Endothelial cell of umbilical vein (primary cell): ENCODE results near the gene PBX3. TPM values are rescaled to one million over a fixed set of nuclear protein-coding genes. Genes with fewer than 3 reads are reported as not detected.

Experiments
- BruUV-seq: library from RNA; stranded (reverse); fragments of 400-500 nt; replicated peaks from 2 replicates; lab custom pipeline; 2021; lab: Mats Ljungman, UMichigan
- CTCF ChIA-PET: fragments of 300-600, 350-600 bp; sonication (Branson Sonifier 250); formaldehyde crosslinking; loops from one replicate; lab custom pipeline; 2021; ENCODE audit warnings: antibody characterized with exemption, inconsistent platforms; lab: Charles Lee
- POLR2A ChIA-PET: fragments of 300-600, 350-600 bp; sonication (Branson Sonifier 250); formaldehyde crosslinking; loops from one replicate; lab custom pipeline; 2021; ENCODE audit warnings: antibody characterized with exemption, inconsistent platforms; lab: Charles Lee
- DNase-seq: peaks from one replicate; pipeline ENCODE4 v3.0.0-alpha.2; 2011; ENCODE audit warnings: low read depth, low spot score
- FAIRE-seq: peaks from 2 replicates; lab custom pipeline; 2011; peaks lifted over from hg19 to GRCh38; lab: Jason Lieb, UNC
- H2AFZ ChIP-seq: 2 replicates; pipeline ENCODE4 v1.6.0; 2012; ENCODE audit warnings: low read depth, low read length, control low read depth, inconsistent platforms
- H3K27ac ChIP-seq: 2 replicates; pipeline ENCODE4 v1.5.1; 2011; ENCODE audit warnings: low read depth, mild to moderate bottlenecking, control low read depth, low read length, moderate library complexity; ENCODE audit not compliant: insufficient read depth
- H3K27me3 ChIP-seq, 2 experiments: 2 replicates each; pipeline versions ENCODE4 v1.6.0 to v1.6.1; 2011; ENCODE audit warnings: low read length in 2 of 2, mixed read lengths in 1 of 2; ENCODE audit not compliant: control insufficient read depth in 2 of 2, insufficient read depth in 2 of 2
- H3K36me3 ChIP-seq, 2 experiments: 2 replicates in 1 of 2; 3 replicates in 1 of 2; pipeline ENCODE4 v1.5.1; 2011; ENCODE audit warnings: low read length in 2 of 2, mild to moderate bottlenecking in 1 of 2, moderate library complexity in 1 of 2; ENCODE audit not compliant: control insufficient read depth in 2 of 2, insufficient read depth in 2 of 2; ENCODE audit errors: extremely low read depth in 1 of 2
- H3K4me1 ChIP-seq: 3 replicates; pipeline ENCODE4 v1.5.1; 2011; ENCODE audit warnings: mild to moderate bottlenecking, low read length; ENCODE audit not compliant: control insufficient read depth, insufficient read depth; ENCODE audit errors: extremely low read depth
- H3K4me2 ChIP-seq: 2 replicates; pipeline ENCODE4 v1.6.1; 2011; ENCODE audit warnings: low read length, control low read depth, mixed read lengths; ENCODE audit not compliant: insufficient read depth
- H3K4me3 ChIP-seq, 3 experiments: fragments of 200-600 bp in 1 of 3; sonication (generic), shearing (Covaris generic) in 1 of 3; replicated peaks in 1 of 3; 2 replicates each; pipeline ENCODE4 v1.5.1; 2011 to 2016; ENCODE audit warnings: control low read depth in 3 of 3, low read length in 3 of 3, mild to moderate bottlenecking in 2 of 3, inconsistent platforms in 1 of 3, low read depth in 1 of 3, moderate library complexity in 1 of 3; ENCODE audit not compliant: insufficient read depth in 1 of 3
- H3K79me2 ChIP-seq: 2 replicates; pipeline ENCODE4 v1.6.0; 2012; ENCODE audit warnings: low read length, inconsistent platforms; ENCODE audit not compliant: control insufficient read depth, insufficient read depth
- H3K9ac ChIP-seq: replicated peaks from 2 replicates; pipeline ENCODE3; 2011; ENCODE audit warnings: low read length, control low read depth; ENCODE audit not compliant: insufficient read depth; ENCODE audit errors: extremely low read depth
- H3K9me1 ChIP-seq: replicated peaks from 3 replicates; pipeline ENCODE4 v1.6.0; 2011; ENCODE audit warnings: mild to moderate bottlenecking, low read length; ENCODE audit not compliant: control insufficient read depth, insufficient read depth; ENCODE audit errors: extremely low read depth
- H3K9me3 ChIP-seq: replicated peaks from 2 replicates; pipeline ENCODE4 v1.5.1; 2012; ENCODE audit warnings: low read length, inconsistent platforms; ENCODE audit not compliant: control insufficient read depth, insufficient read depth
- H4K20me1 ChIP-seq: replicated peaks from 2 replicates; pipeline ENCODE3; 2011; ENCODE audit warnings: mild to moderate bottlenecking, low read length; ENCODE audit not compliant: control insufficient read depth, insufficient read depth; ENCODE audit errors: extremely low read depth
- EZH2 ChIP-seq: IDR thresholded peaks from 2 replicates; pipeline ENCODE4 v1.6.1; 2012; ENCODE audit warnings: borderline replicate concordance, low read depth, mild to moderate bottlenecking, moderate library complexity, low read length, inconsistent platforms; ENCODE audit not compliant: severe bottlenecking
- FOS ChIP-seq: IDR thresholded peaks from 2 replicates; pipeline ENCODE4 v1.6.1; 2011; ENCODE audit warnings: mild to moderate bottlenecking, low read length, moderate library complexity, borderline replicate concordance; ENCODE audit not compliant: insufficient read depth
- MYC ChIP-seq: IDR thresholded peaks from one replicate; pipeline ENCODE4 v1.6.1; 2011; ENCODE audit warnings: mild to moderate bottlenecking, low read depth, low read length
- POLR2A ChIP-seq: IDR thresholded peaks from 2 replicates; pipeline ENCODE4 v1.6.1; 2012; ENCODE audit warnings: low read depth, mild to moderate bottlenecking, control low read depth, low read length
- POLR2AphosphoS5 ChIP-seq: IDR thresholded peaks from 2 replicates; pipeline ENCODE4 v1.6.1; 2012; ENCODE audit warnings: low read depth, mild to moderate bottlenecking, control low read depth, low read length, moderate library complexity; ENCODE audit not compliant: insufficient read depth
- dilution Hi-C: fragments of 300-500 bp; cut with MboI; formaldehyde crosslinking; loops from one replicate; pipeline ENCODE4 v1.15.0; 2019; ENCODE audit warnings: low sequenced_read_pairs; ENCODE audit not compliant: extremely low pct_ligation_motif_present
- intact Hi-C: fragments of 100-400 bp; cut with micrococcal nuclease; formaldehyde crosslinking; loops from one replicate; pipeline ENCODE4 v1.10.0; 2022
- polyA plus RNA-seq, 4 experiments: library from polyadenylated mRNA; depleted of rRNA in 3 of 4; stranded (reverse) in 3 of 4; unstranded in 1 of 4; fragments of >200 nt; gene quantifications; 2 replicates each; pipeline versions ENCODE4 v1.2.1 to v1.2.3, GENCODE V29; 2011 to 2012; ENCODE audit warnings: missing spikeins in 1 of 4
- total RNA-seq: library from RNA; stranded (reverse); gene quantifications from 2 replicates; pipeline ENCODE4 v1.2.3, GENCODE V29; 2021
- TF ChIP-seq, protein P1 (sequence below), 2 donors: IDR thresholded peaks; 1 replicate in 1 of 2; 2 replicates in 1 of 2; pipeline ENCODE4 v1.5.1; 2011; ENCODE audit warnings: low read length in 2 of 2, mild to moderate bottlenecking in 2 of 2, moderate library complexity in 2 of 2, control low read depth in 1 of 2, inconsistent platforms in 1 of 2, low read depth in 1 of 2; ENCODE audit not compliant: insufficient read depth in 1 of 2; ENCODE audit errors: extremely low read depth in 1 of 2
- TF ChIP-seq, protein P2 (sequence below): IDR thresholded peaks from 2 replicates; pipeline ENCODE4 v1.6.1; 2011; ENCODE audit not compliant: insufficient read depth, insufficient read length

Gene PBX3
- total and polyA plus RNA-seq, 2 donors (not counting 3 experiments of a cell fraction or from before 2014, with no cell fraction given): 18.8 to 42.0 TPM

GRCh38 chr9:125746774-125747052, 460 bp upstream of the PBX3 start:
- no peak overlapping the region for H3K27ac ChIP-seq
- peaks cover 3 to 4% of the 10 kb centered on the region in 2 experiments for H3K27me3 ChIP-seq
- ChIA-PET POLR2A (interaction anchor here (1.0 kb wide), 1 partner anchor 40 kb away, joined by 5 read pairs; the partner anchor contains the start of gene MAPKAP1), CTCF (interaction anchor here (0.8 to 1.5 kb wide), 5 partner anchors 32 to 339 kb away, joined by 3 to 10 read pairs (median 6); partner anchors contain the start of gene MAPKAP1)
- FAIRE-seq (no peak), DNase-seq (no peak)
- peaks cover 34% of the 10 kb centered on the region for H3K79me2 ChIP-seq
- H3K4me1 ChIP-seq: peaks cover 24% of the 10 kb centered on the region
- H3K9me1 ChIP-seq: no peaks in the 10 kb centered on the region
- dilution Hi-C loops (no loop called here), intact Hi-C loops (loop anchor here (1.0 to 5.0 kb wide), 7 partner anchors 40 to 339 kb away; partner anchors contain the start of gene MAPKAP1)
- no peaks in the 10 kb centered on the region for H4K20me1 ChIP-seq
- no peak overlapping the region for H3K4me2 ChIP-seq
- no peaks in the 10 kb centered on the region for H3K9me3 ChIP-seq
- H3K9ac ChIP-seq: peak overlapping the region; percentile 36
- BruUV-seq: no TSS peak
- H3K4me3 ChIP-seq: peak overlapping the region in 2 of 3 experiments; percentile 12 to 92
- no peak overlapping the region for H2AFZ ChIP-seq
- TF ChIP-seq MYC: no peak
- TF ChIP-seq, protein P1, sequence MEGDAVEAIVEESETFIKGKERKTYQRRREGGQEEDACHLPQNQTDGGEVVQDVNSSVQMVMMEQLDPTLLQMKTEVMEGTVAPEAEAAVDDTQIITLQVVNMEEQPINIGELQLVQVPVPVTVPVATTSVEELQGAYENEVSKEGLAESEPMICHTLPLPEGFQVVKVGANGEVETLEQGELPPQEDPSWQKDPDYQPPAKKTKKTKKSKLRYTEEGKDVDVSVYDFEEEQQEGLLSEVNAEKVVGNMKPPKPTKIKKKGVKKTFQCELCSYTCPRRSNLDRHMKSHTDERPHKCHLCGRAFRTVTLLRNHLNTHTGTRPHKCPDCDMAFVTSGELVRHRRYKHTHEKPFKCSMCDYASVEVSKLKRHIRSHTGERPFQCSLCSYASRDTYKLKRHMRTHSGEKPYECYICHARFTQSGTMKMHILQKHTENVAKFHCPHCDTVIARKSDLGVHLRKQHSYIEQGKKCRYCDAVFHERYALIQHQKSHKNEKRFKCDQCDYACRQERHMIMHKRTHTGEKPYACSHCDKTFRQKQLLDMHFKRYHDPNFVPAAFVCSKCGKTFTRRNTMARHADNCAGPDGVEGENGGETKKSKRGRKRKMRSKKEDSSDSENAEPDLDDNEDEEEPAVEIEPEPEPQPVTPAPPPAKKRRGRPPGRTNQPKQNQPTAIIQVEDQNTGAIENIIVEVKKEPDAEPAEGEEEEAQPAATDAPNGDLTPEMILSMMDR (IDR thresholded peaks at IDR 0.05; ENCODE audit: extremely low read depth in 1 of 2, insufficient read depth in 1 of 2, low read depth in 1 of 2, low read length in 2 of 2): no peak
- TF ChIP-seq FOS: no peak
- no peak for TF ChIP-seq EZH2
- no peak for TF ChIP-seq POLR2AphosphoS5
- no peak for TF ChIP-seq POLR2A
- TF ChIP-seq, protein P2, sequence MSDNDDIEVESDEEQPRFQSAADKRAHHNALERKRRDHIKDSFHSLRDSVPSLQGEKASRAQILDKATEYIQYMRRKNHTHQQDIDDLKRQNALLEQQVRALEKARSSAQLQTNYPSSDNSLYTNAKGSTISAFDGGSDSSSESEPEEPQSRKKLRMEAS: no peak
- H3K36me3 ChIP-seq: no peaks in the 10 kb centered on the region
